Putamen (tissue), 1 donor: ENCODE data around the gene SEMA4D.

ENCODE experiments used
- DNase-seq: peaks from one replicate; pipeline ENCODE4 v3.0.0-alpha.2; 2016; ENCODE audit warnings: low spot score

The SEMA4D gene

DNA sequence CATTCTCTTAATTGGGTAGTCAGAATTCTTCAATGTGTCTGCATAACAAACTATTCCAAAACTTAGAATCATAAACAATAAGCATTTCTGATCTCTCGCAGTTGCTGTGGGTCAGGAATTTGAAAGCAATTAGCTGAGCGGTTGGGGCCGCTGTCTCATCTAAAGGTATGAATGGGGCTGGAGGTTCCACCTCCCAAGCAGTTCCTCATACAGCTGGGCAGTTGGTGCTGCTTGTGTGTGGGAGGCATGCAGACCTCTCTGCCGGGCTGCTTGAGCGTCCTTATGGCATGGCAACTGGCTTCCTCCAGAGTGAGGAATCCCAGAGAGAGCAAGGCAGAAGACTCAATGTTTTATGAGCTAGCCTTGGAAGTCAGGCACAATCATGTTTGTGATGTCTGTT, 30.2 kb upstream of the SEMA4D start:
- DNase-seq: no peak

DNA sequence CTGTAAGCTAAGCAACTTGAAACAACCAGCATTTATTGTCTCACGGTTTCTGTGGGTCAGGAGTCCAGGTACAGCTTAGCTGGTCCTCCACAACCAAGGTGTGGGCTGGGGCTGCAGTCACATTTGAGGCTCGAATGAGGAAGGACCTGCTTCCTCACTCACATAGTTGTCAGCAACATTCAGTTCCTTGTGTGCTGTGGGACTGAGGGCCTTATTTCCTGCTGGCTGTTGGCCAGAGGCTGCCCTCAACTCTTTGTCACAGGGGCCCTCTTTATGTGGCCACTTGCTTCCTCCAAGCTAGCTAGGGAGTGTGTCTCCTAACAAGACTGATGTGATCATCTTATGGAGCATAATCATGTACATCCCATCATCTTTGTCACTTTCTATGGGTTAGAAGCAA, 29.2 kb upstream of the SEMA4D start:
- DNase-seq: no peak

DNA sequence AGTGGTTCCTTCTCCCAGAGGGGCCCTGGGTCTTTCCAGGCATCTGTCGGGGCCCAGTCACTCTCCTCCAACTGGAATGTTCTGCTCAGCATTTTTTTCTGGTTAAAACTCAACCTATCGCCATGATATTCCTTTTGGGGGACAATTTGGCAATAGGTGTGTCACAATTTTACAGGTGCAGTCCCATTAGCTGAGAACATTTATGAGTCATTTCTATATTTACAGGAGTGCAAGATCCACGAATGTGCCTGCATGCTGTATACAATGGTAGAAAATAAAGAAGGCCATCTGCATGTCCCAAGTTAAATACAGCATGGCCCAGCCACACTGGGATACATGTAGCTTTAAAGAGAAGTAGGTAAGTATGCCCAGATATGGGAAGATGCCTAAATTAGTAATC, 28.8 kb upstream of the SEMA4D start:
- no peak for DNase-seq

DNA sequence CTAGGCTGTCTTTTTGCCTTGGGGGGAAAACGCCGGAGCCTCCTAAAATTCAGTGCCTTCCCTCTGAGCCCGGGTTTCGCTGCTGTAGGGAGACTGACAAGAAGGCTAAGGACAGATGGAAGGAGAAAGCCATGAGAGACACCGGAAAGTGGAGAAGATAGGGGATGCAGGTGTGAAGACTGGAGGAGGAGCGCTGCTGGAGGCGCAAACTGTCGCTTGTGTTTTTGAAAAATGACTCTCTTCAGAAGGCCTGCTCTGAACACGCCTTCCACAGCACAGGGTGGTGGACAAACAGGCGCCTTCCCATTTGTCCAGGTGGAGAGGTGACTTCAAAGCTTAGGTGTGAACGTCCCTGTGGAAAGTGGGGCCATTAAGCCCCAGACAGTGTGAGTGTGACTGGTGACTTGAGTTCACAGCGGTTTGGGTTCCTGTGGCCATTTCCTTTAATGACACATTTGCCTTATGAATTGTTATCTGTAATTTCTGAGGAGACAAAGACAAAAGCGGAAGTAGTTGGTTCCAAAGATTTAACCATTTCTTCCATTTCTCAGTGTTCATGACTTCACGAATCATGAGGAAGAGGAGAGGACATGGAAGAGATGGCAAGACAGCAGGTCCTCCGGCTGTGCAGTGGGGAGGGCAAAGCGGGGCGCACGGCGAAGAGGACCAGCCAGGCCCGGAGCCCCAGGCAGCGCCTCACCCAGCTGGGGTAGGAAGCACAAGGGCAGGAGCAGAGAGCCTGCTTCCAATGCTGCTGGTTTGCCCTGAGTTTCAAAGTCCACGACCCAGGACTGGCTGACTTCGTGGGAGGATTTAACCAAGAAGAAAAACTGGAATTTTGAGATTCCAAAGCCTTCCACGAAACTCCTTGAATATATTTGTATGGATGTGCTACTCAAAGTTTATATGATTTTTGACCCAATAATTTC, 27.8 kb upstream of the SEMA4D start:
- DNase-seq: no peak

DNA sequence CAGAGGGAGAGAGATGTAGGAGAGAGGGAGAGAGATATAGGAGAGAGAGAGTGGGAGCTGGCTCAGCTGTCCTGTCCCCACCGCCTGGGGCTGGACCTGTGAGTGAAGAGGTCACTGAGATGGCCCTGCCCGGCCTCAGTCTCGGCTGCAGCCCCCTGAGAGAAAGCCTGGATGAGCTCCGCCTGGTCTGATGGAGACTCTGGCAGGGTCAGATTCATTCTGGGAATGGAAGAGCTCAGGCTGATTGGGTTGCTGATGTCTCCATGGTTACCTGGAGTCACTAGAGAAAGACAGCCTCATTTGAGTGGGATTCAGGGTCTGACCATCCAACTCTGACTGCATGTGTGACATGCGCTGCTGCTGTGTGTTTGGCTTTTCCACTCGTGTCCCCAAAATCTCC, 27.1 kb upstream of the SEMA4D start:
- DNase-seq: no peak

DNA sequence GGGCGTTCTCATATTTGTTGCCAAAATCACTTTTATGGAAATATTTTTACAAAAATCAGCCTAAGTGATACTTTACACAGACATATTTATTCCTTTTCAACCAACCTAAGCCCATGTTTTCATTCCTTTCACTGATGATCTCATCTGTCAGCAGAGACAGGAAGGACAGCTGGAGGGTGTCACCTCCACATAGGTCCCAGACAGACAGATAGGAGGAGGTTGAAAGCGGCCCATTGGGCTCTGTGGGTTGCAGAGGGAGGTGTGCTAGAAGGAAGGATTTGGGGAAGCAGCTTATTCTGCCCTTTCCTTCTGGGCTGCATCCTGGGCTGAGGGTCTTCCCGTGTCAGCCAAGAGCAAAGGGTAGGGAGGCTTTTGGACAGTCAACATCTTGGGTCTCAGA, 26.0 kb upstream of the SEMA4D start:
- DNase-seq: no peak

DNA sequence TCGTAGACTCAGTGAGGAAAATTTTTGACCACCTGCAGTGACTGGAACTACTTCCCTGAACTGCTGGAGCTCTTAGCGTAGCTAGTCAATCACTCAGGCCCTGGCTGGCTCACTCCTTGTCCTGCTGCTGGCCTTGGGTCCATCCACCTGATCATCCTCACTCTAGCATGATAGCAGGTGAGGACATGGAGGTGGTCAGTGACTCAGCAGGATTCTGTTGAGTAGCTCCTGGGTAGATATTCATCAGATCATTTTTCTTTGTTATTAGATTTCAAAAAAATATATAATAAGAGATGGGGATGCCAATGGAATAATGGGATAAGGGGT, 25.0 kb upstream of the SEMA4D start:
- DNase-seq: no peak

DNA sequence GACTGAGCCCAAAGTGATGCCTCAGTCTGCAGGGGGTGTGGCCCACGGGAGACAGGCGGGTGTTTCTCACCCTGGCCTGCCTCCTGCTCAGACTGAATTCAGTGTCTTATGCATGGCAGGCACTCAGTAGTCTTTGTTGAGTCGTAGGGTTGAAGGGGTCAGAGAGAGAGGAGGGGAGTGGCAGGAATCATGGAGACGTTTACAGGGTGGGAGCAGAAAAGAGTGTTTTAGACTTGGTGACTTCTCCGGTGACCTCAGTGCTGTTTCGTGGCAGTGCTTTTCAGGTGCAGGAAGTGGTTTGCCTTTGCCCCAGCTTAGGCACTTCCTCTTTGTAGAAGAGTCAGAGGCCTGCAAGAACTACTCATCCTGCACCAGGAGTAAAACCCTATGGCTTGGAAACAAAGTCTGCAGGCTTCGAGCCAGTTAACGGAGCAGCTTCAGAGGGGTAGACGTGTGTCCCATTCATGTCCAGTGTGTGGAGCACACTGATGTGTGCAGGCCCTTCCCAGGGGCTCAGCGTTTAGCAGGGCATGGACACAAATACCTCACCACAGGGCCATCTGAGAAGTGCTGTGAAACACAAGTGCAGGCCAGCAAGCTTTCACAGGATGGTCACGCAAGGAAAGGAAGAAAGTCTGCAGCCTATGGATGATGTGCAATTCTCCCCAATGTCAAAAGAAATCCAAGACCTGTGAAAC, 24.5 kb upstream of the SEMA4D start:
- DNase-seq: no peak

DNA sequence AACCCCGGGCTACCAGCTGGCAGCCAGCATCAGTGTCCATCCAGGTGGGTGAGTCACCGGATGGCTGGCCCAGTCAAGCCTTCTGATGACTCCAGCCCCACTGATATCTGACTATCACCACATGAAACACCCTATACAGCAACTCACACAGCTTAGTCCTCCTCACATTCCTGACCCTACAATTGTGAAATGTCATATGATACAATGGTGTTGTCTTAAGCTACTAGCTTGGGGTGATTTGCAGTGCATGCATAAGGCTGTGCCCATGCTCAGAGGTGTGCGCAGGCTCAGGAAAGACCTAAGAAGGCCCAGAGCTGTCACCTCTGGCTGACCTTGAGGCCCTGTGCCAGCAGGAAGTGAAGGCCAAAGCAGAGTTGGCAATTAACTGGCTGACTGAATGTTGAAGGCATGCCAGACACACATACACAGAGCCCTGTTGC, 21.5 kb upstream of the SEMA4D start:
- DNase-seq: no peak

DNA sequence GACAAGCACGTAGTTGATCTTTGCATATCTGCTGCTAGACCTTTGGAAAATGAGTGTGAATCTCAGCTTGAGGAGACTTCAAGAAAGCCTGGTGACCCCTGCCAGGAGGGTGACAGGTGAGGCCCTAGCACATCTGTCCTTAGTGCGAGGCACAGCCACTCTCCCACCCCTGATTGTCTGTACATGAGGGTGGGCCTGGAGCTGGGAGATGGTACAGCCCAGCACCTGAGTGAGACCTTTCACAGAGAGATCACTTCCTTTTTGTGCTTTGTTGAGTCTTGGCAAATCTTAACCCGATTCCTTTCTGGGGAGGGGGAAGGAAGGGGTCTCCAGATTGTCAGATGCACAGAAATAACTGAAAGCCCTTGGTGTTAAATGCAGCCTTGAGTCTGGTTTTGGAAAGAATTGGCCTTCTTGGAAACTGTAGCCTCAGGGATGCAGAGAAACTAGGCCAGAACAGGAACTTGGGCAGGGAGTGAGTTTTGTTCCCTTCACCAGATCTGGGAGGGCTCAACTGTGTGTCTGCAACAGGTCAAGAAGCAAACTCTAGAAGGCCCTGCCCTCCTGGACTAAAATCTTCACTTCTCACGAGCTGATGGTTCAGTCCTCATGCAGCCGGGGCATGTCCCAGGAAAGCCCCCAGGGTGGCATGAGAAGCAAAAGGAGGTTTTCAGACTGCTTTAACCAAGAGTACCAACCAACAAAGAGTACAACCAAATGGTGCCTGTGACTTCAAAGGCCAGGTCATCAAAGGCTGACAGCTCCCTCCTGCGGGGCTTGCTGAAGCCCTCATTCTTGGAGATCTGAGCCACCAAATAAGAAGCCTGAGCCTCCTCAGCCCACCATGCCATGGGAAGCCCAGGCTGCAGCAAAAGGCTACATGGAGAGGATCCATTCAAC, 20.8 kb upstream of the SEMA4D start:
- no peak for DNase-seq

DNA sequence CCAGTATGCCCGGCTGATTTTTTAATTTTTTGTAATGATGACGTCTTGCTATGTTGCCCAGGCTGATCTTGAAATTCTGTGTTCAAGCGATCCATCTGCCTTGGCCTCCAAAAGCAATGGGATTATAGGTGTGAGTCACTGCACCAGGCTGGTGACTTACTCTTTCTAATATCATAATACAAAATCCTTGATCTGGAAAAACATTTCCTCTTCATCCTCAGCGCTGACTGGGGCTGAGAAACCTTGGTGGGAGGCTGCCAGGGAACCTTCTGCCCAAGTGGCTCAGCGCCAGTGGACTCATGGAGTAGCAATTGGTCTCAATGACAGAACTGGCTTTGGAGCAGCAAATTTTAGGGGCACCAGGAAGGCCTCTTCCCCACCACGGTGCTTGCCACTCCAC, 17.5 kb upstream of the SEMA4D start:
- no peak for DNase-seq

DNA sequence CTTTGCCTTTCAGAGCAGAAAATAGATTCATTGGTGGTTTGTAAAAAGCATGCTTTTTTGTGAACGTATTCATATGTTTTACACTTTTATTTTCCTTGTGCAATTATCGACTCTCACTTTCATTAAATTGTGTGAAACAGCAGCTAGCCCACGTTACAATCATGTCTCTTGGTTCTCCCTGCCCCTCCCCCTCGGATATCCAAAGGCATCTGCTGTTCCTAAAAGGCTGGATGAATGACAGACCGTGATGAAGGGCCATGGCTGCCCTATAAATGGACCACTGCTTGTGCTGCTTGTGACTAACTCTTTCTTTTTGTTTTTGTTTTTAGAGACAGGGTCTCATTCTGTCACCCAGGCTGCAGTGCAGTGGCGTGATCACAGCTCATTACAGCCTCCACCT, 17.0 kb upstream of the SEMA4D start:
- no peak for DNase-seq

DNA sequence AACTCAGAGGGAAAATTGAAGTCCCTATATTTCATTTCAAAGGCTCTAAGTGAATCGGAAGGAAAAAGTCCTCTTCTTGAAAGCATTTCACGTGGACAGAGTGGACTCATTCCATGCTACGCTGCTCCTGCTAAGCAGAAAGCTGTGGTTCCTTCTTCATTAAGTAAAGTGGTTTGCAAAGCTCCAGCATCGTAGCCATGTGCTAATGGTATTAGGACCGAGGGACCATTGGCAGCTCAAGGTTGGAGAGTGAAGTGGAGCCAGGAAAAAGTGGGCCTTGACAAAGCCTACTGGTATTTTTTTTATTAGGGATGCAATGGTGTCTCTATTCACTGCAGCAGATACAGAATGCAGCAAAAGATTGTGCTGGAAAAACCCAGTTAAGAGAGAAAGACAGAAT, 16.4 kb upstream of the SEMA4D start:
- no peak for DNase-seq

DNA sequence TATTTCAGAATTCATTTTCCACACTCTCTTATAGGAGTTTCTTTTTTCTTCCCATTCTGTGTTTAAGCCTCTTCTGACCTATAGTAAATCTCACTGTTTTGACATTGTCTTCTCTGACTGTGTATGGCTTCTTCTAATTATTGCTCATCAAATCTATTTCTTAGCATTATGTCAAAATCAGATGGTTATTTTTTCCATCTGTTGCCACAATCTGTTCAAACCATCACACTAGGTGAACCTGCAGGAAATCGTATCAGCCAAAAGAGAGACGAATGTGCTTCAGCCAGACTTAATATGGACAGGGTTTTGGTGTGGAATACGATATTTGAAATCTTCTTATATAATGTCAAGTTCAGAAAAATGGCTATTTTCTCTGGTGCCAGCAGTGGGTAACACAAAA, 15.9 kb upstream of the SEMA4D start:
- no peak for DNase-seq

DNA sequence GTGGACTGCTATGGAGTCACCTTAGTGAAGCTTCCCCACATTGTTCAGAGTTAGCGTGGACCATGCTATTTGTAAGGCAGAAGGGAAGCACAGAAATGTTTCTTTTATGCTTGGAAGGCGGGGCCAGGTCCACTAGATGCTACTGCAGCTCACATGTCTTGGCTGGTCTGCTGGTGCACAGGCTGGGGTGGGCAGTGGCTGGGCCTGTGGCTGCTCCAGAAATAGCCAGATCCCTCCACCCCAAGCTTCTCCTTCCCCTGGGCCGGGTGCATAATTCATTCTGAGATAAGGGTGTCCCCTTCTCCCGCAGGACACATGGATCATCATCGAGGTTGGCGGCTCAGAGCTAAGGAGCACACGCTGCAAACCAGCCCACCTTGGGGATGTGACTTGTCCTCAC, 14.5 kb upstream of the SEMA4D start:
- no peak for DNase-seq

DNA sequence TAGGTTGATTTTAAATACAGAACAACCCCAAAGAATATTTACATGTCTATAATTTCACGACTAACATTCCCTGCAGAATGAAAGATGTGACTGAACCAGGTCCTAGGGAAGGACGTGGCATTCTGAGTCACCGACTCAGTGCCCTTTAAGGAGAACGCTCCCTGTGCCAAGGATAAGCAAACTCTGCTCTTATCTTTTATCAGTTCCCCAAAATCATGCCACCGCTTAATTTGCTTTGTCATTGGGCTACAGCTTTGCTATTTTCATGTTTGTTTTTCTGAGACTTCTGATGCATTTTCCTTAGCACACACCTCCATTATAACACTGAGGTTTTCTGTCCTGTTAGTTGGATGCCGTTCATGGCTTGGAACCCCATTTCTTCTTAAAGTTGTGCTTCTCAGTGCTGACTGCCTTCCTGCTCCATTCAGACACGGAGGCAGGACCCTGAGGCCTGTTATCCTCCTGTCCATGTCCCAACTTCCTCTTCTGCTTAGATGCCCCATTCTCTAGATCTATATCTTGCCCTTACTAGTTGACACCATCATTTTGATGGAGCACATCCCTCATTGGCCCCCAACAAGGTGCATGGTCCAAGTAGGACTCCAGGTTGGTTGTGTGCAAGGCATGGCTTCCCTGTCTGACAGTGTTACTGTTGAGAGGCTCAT, 11.2 kb upstream of the SEMA4D start:
- no peak for DNase-seq

DNA sequence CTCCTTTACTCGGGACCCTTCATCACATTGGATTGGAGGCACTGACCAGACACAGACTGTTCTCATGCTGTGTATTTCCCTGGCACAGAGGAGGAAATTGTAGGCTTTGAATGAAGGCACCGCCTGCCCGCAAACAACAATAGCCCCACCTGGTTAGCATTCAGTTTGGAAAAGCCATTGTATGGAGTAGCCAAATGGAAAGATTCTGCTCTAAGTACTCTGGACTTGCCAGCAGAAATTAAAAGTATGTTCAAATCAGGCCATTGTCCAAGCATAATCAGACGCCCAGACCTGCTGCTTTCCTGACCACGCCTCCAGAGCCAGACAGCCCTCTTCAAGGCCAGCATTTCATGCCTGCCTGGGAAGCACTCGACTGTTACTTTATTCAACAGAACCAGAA, 8.0 kb upstream of the SEMA4D start:
- no peak for DNase-seq

DNA sequence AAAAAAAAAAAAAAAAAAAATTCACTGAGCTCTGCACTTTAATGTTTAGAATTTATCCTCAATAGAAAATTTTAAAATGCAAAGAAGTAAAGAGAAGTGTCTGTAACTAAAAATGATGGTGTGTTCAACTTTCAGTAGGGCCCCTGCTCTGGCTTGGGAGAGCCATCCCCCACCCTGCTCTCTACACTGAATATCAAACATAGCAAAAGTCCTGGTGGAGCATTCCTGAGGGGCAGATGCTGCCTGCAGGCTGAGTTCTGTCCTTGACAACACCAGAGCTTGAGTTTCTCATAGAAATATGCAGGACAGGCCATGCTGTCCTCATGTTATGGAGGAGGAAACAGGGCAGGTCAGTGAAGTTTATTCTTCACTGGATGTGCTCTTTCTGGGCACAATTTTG, 7.1 kb upstream of the SEMA4D start:
- no peak for DNase-seq

DNA sequence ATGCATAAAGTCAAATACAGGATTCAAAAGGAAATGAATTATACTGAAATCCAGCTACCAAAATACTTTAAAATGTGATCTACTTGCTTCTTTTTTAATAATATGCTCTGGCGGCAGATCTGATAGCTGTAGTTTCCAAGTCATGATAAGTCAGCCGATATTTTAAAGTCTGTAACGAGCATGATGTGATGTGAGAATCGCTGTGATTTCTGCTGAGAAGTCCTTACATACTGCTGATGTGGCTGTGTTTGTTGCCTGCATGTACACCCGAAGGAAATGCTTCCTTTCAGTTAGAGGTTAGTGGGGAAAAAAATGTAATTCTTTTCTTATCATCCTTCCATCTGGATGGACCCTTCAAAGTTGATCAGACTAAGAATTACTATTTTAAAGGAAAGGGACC, 4.8 kb upstream of the SEMA4D start:
- DNase-seq: no peak

DNA sequence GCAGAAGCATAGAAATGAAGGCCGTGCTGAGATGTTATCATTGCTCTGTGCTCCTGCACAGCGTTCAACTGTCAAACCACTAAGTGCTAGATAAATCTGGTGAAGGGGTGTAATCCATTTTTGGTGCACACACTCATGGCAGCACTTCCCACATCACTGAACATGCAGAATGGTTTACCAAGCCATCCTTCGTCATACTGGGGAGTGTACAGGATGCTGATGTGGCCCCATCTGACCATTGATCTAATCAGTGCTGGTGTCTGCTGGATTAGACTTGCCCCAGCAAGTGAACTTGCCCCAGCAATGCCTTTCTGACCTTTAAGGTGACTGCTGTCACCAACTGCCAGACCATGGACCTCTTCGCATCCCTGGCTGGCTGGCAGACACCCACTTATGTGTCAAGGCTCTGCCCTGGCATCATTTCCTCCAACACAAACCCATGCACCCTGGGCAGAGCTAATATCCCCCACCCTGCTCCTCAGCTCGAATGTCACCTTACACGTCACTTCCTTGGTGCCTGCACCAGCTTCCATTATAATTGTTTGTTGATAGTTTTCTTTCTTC, 4.2 kb upstream of the SEMA4D start:
- DNase-seq: no peak

DNA sequence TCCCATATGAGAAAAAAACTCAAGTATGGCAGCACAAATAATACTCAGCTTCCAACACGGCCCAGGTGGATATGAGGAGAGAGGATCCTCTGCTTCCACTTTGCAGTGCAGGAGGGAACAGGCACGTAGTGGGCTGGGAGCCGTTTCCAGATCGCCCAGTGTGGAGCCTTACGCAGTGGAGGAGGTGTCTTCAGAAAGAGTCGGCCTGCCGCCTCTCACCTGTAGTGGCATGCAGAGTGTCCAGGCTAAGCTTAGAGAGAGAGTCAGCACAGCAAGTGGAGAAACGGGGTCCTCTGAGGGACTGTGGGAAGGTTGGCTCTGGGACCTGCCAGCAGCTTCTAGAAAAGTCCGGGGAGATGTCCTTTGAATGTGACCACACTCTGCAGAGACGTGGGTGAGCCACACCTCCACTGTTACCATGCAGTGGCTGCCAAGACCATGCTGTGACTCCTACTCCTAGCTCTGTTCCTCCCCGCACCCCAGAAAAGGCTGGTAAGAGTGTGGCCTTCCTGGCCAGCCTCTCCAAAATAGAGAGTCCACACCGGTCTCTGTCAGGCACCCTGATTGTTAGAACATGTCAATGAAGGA, 3.5 kb upstream of the SEMA4D start:
- DNase-seq: no peak
